H1 (cell line): ENCODE measurements around the gene HOXB8.

ENCODE experiments used
- CTBP2 ChIP-seq: IDR thresholded peaks from 2 replicates; pipeline ENCODE4 v1.7.0; 2011; ENCODE audit warnings: borderline replicate concordance, mild to moderate bottlenecking, moderate library complexity, mixed read lengths, low read length; ENCODE audit not compliant: insufficient read depth, insufficient read length
- POLR2A ChIP-seq, 2 experiments: IDR thresholded peaks; 1 replicate in 1 of 2; 2 replicates in 1 of 2; pipeline ENCODE4 v1.6.1; 2011; ENCODE audit warnings: low read depth in 2 of 2, low read length in 2 of 2, mild to moderate bottlenecking in 2 of 2; ENCODE audit errors: control extremely low read depth in 1 of 2
- TF ChIP-seq, protein P1 (sequence below), 3 experiments: IDR thresholded peaks; 1 replicate in 2 of 3; 2 replicates in 1 of 3; pipeline versions ENCODE4 v1.5.1 to v1.6.1; 2011; ENCODE audit warnings: low read length in 3 of 3, mild to moderate bottlenecking in 3 of 3, inconsistent platforms in 2 of 3, low read depth in 1 of 3, moderate library complexity in 1 of 3; ENCODE audit not compliant: insufficient read depth in 1 of 3; ENCODE audit errors: control extremely low read depth in 1 of 3

DNA sequence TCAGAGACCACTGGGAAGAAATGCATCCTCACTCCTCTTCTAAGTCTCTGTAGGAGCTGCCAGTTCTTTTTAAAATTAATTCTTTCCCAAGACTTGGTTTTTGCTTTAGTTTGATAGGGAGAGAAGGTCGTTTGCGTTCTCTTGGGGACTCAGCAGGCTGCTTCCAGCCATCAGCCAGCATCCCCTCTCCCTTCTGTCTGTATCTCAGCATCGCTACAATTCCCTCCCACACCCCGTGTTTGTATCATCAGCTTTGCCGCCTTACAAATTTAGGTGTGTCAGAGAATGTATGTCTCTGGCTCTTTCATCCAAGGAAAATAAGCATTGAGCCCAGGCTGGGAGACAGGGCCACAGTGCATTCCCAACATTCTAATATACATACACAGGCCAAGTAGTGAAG, 15.7 kb downstream of the HOXB8 start:
- TF ChIP-seq, protein P1, sequence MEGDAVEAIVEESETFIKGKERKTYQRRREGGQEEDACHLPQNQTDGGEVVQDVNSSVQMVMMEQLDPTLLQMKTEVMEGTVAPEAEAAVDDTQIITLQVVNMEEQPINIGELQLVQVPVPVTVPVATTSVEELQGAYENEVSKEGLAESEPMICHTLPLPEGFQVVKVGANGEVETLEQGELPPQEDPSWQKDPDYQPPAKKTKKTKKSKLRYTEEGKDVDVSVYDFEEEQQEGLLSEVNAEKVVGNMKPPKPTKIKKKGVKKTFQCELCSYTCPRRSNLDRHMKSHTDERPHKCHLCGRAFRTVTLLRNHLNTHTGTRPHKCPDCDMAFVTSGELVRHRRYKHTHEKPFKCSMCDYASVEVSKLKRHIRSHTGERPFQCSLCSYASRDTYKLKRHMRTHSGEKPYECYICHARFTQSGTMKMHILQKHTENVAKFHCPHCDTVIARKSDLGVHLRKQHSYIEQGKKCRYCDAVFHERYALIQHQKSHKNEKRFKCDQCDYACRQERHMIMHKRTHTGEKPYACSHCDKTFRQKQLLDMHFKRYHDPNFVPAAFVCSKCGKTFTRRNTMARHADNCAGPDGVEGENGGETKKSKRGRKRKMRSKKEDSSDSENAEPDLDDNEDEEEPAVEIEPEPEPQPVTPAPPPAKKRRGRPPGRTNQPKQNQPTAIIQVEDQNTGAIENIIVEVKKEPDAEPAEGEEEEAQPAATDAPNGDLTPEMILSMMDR (IDR thresholded peaks at IDR 0.05; ENCODE audit: control extremely low read depth in 1 of 3, insufficient read depth in 1 of 3, low read depth in 1 of 3, low read length in 3 of 3), result no peak
- TF ChIP-seq POLR2A (IDR thresholded peaks at IDR 0.05; ENCODE audit: control extremely low read depth in 1 of 2, low read depth in 2 of 2, low read length in 2 of 2), result no peak
- no peak for TF ChIP-seq CTBP2
